ENCODE measurements around the gene MAGI3. TPM values are rescaled to one million over a fixed set of nuclear protein-coding genes. Genes with fewer than 3 reads are reported as not detected.
A peak's percentile ranks its signal among the peaks of the same experiment; 100 is the strongest.

The MAGI3 gene
- total and polyA plus RNA-seq, 2 of the 13 experiments (the other 11 are each of a cell fraction or from before 2014, with no cell fraction given): 4.0 to 11.8 TPM

DNA sequence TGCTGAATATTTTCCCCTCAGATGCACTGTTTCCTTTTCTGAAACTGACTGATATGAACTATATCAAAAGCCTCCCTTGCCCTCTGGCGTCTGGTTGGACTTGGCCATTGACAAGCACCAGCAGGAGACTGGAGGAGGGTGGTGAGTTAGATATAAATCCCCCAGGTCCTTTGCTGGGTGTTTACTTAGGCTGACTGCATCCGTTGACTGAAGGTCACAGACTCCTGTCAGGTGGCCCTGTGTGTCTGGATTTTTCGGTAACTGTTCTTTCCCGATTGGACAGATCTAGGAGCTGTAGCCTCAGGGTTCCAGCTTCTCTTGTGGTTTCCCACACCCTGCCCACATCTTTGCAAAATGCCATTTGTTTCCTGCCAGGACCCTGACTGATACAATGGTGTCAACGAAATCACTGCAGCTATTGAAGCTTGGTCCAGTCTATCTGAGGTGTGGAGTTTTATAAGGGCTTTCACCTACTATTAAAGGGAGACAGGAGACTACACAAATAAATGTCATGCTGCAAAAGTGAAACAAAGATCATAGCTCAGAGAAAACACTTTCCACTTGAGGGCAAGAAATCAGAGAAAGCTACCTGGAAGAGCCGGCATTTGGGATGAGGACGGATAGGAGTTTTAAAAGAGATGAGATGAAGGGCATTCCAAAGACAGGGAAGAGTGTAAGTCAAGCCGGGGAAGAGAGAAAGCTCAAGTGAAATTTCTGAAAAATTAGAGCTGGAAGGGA, 1.5 kb upstream of the MAGI3 start (continued):
- TF ChIP-seq ZNF850 (CRISPR knock-in tag; conservative IDR thresholded peaks at IDR 0.05): no peak
- peak; percentile 39; the same call in 1 of the 2 replicates for TF ChIP-seq ATF2 (CRISPR knock-in tag; IDR thresholded peaks at IDR 0.05)
- no peak for TF ChIP-seq RFXAP (CRISPR knock-in tag; IDR thresholded peaks at IDR 0.05; ENCODE audit: borderline replicate concordance)
- no peak for TF ChIP-seq ZNF513 (CRISPR knock-in tag; conservative IDR thresholded peaks at IDR 0.05)
- no peak for TF ChIP-seq HOXA5 (CRISPR knock-in tag; IDR thresholded peaks at IDR 0.05)
- TF ChIP-seq ZFP1 (CRISPR knock-in tag; IDR thresholded peaks at IDR 0.05): no peak
- no peak for TF ChIP-seq ATF4 (CRISPR knock-in tag; IDR thresholded peaks at IDR 0.05)
- no peak for TF ChIP-seq ZNF354B (CRISPR knock-in tag; IDR thresholded peaks at IDR 0.05)
- peak; percentile 58; the same call in 1 of the 2 replicates for TF ChIP-seq ZNF501 (CRISPR knock-in tag; IDR thresholded peaks at IDR 0.05)
- no peak for TF ChIP-seq TFDP1 (CRISPR knock-in tag; IDR thresholded peaks at IDR 0.05; ENCODE audit: borderline replicate concordance)
- TF ChIP-seq ZNF24 (IDR thresholded peaks at IDR 0.05): no peak
- TF ChIP-seq PATZ1 (CRISPR knock-in tag; IDR thresholded peaks at IDR 0.05): peak; percentile 56; the same call in 1 of the 2 replicates
- TF ChIP-seq FOSL1 (CRISPR knock-in tag; IDR thresholded peaks at IDR 0.05; ENCODE audit: borderline replicate concordance): no peak
- TF ChIP-seq ZNF468 (CRISPR knock-in tag; IDR thresholded peaks at IDR 0.05): 0 out of 2 replicates have a peak, but pooled peaks have one; percentile 39
- TF ChIP-seq RARG (CRISPR knock-in tag; IDR thresholded peaks at IDR 0.05; ENCODE audit: low read depth): no peak
